NCI-H128 (cell line): ENCODE data around the gene CCL26.
"Not testable (repeated sequence)": the region's sequence is repeated elsewhere in the genome, so short reads cannot be mapped to it uniquely, and the experiment has no call there.

Experiments used
- DNase-seq: peaks from one replicate; lab custom pipeline; 2025; ENCODE audit not compliant: unreplicated experiment; lab: John Stamatoyannopoulos, UW

The CCL26 gene

GRCh38 chr7:75739796-75740672, 32.0 kb downstream of the CCL26 start:
- DNase-seq, result no peak

GRCh38 chr7:75738975-75739795, 32.8 kb downstream of the CCL26 start:
- DNase-seq, result peak; percentile 95

GRCh38 chr7:75738604-75738974, 33.4 kb downstream of the CCL26 start, which contains the start of gene HIP1:
TSS of gene HIP1 (minus strand) at chr7:75738941. CDS start at chr7:75738920, 21 bp downstream.
- DNase-seq, result no peak

GRCh38 chr7:75737856-75738603, 34.0 kb downstream of the CCL26 start:
- DNase-seq, result no peak

- DNase-seq, result no peak
Observed at GRCh38 chr7:75735581-75736350, 36.2 kb downstream of the CCL26 start.

- DNase-seq, result no peak
Observed at GRCh38 chr7:75734586-75735458, 37.2 kb downstream of the CCL26 start.

GRCh38 chr7:75732764-75733630, 39.0 kb downstream of the CCL26 start:
- DNase-seq, result no peak

- DNase-seq, result no peak
Observed at GRCh38 chr7:75732016-75732521, 39.9 kb downstream of the CCL26 start.

- no peak for DNase-seq
Observed at GRCh38 chr7:75729851-75730274, 42.1 kb downstream of the CCL26 start.

- DNase-seq, result peak; percentile 69
Observed at GRCh38 chr7:75727881-75728593, 44.0 kb downstream of the CCL26 start.

GRCh38 chr7:75727351-75727750, 44.7 kb downstream of the CCL26 start:
- DNase-seq, result not testable (repeated sequence)

- DNase-seq, result no peak
Observed at GRCh38 chr7:75725306-75725705, 46.7 kb downstream of the CCL26 start.

GRCh38 chr7:75723444-75723843, 48.6 kb downstream of the CCL26 start:
- no peak for DNase-seq

- DNase-seq, result no peak
Observed at GRCh38 chr7:75722373-75722772, 49.6 kb downstream of the CCL26 start.

- DNase-seq, result not testable (repeated sequence)
Observed at GRCh38 chr7:75721922-75722321, 50.1 kb downstream of the CCL26 start.

- no peak for DNase-seq
Observed at GRCh38 chr7:75721426-75721825, 50.6 kb downstream of the CCL26 start.

GRCh38 chr7:75719626-75720025, 52.4 kb downstream of the CCL26 start:
- DNase-seq, result no peak
